GM19043 (cell line): ENCODE data around the gene SDHD.

ENCODE experiments used
- ATAC-seq: cut with Tn5 transposase; IDR thresholded peaks from one replicate; pipeline ENCODE4 v1.9.1; 2021; ENCODE audit warnings: low read depth; ENCODE audit not compliant: unreplicated experiment

Gene SDHD

GRCh38 chr11:112097734-112098528 lies 11.3 kb downstream of the SDHD start:
- ATAC-seq: no peak

- no peak for ATAC-seq
Observed at GRCh38 chr11:112100462-112100861, 13.8 kb downstream of the SDHD start.

- no peak for ATAC-seq
Observed at GRCh38 chr11:112103446-112103845, 16.8 kb downstream of the SDHD start.

GRCh38 chr11:112106070-112106469 lies 19.4 kb downstream of the SDHD start:
- no peak for ATAC-seq

GRCh38 chr11:112113539-112114457 lies 27.1 kb downstream of the SDHD start:
- ATAC-seq: peak; percentile 63

GRCh38 chr11:112114460-112114859 lies 27.8 kb downstream of the SDHD start:
- no peak for ATAC-seq

GRCh38 chr11:112115386-112115785 lies 28.7 kb downstream of the SDHD start:
- no peak for ATAC-seq

- ATAC-seq: no peak
Observed at GRCh38 chr11:112118176-112118575, 31.5 kb downstream of the SDHD start.

- no peak for ATAC-seq
Observed at GRCh38 chr11:112121981-112122615, 35.4 kb downstream of the SDHD start.

GRCh38 chr11:112123129-112123528 lies 36.5 kb downstream of the SDHD start:
- ATAC-seq: no peak

GRCh38 chr11:112127056-112127455 lies 40.4 kb downstream of the SDHD start:
- no peak for ATAC-seq

- ATAC-seq: no peak
Observed at GRCh38 chr11:112128483-112129121, 41.9 kb downstream of the SDHD start.

GRCh38 chr11:112129656-112130055 lies 43.0 kb downstream of the SDHD start:
- ATAC-seq: no peak

- ATAC-seq: no peak
Observed at GRCh38 chr11:112132737-112133136, 46.1 kb downstream of the SDHD start.

GRCh38 chr11:112134473-112134872 lies 47.8 kb downstream of the SDHD start:
- no peak for ATAC-seq

GRCh38 chr11:112143597-112143996 lies 56.9 kb downstream of the SDHD start:
- ATAC-seq: no peak
